HS-5 (cell line): ENCODE results near the gene FANCC.
A peak's percentile ranks its signal among the peaks of the same experiment; 100 is the strongest.

Experiments
- DNase-seq: peaks from one replicate; pipeline ENCODE4 v3.0.0-alpha.2; 2012; ENCODE audit warnings: low read depth

FANCC gene, protein sequence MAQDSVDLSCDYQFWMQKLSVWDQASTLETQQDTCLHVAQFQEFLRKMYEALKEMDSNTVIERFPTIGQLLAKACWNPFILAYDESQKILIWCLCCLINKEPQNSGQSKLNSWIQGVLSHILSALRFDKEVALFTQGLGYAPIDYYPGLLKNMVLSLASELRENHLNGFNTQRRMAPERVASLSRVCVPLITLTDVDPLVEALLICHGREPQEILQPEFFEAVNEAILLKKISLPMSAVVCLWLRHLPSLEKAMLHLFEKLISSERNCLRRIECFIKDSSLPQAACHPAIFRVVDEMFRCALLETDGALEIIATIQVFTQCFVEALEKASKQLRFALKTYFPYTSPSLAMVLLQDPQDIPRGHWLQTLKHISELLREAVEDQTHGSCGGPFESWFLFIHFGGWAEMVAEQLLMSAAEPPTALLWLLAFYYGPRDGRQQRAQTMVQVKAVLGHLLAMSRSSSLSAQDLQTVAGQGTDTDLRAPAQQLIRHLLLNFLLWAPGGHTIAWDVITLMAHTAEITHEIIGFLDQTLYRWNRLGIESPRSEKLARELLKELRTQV

DNA sequence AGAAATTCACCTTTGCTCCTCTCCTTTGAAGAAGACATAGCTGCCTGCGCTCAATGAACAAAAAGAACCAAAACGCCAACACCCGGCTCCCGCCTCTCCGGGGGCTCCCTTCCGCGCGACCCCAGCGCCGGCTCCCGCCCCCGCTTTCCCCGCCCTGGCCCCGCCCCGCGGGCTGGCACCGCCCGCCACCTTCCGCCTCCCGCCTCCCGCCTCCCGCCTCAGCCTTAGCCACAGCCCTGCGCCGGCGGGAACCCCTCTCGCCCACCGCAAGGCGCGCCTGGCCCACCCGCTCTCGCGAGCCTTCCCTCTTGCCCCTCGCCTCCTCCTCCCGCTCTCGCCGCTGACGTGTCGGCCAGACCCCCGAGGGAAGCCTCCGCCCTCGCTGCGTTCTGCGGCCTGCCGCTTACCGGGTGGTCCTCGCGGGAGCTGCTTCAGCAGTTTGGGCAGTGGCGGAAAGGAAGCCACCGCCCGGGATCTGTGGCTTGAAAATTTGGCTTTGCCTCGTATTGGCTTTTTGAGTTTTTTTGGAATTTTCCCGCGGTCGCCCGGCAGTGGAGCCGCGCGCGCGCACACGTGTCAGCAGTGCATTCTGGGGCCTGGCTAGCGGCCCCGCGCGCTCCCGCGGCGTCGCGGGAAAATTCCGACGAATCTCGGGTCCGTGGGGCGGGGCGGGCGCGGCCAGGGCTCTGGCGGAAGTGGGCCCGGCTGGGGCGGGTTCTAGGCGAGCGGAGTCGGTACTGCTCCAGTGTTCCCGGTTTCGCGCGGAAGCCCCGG, at the start of gene FANCC:
Gene FANCC (minus strand): TSS at position 591 of the 774 bp plus-strand sequence. CDS start 68,418 bp downstream, outside the sequence.
- peak; percentile 56 for DNase-seq

DNA sequence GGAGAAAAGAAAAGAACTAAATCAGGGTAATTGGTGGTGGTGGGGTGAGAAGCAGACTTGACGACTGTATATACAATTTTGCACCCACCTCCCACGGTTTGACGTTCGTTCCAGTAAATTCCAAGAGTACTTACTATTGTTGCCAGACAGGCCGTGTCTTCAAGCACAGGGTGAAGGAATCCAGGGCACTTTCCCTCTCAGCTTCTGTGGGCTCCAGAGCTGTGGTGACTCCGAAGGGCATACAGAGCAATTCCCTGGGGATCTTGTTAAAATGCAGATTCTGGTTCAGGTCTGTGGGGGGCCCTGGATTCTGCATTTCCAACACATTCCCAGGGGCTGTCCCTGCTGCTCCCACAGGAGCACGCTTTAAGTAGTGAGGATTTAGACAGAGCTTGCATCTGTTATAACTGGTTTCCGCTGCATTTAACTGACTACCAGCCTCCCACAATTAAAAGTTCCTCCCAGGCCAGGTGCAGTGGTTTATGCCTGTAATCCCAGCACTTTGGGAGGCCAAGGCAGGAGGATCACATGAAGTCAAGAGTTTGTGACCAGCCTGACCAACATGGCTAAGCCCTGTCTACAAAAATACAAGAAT, 49.3 kb upstream of the FANCC start:
- no peak for DNase-seq

DNA sequence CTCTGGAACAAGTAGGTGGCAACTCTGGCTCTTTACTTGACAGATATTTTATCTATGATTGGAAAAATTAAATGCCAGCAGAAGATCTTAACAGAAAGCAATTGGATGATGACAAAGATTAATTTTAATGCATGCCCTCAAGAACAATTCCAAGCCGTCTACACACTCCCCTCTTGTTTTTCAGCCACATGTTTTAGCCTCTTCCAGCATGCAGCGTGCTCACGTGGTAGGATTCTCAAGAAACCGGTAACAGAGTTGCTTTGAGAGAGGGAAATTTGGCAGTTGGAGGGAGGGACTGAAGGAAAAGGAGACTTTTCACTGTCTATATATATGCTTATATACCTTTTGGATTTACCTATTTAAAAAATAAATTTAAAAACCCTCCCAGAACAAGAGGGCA, 48.3 kb upstream of the FANCC start:
- DNase-seq, result no peak

DNA sequence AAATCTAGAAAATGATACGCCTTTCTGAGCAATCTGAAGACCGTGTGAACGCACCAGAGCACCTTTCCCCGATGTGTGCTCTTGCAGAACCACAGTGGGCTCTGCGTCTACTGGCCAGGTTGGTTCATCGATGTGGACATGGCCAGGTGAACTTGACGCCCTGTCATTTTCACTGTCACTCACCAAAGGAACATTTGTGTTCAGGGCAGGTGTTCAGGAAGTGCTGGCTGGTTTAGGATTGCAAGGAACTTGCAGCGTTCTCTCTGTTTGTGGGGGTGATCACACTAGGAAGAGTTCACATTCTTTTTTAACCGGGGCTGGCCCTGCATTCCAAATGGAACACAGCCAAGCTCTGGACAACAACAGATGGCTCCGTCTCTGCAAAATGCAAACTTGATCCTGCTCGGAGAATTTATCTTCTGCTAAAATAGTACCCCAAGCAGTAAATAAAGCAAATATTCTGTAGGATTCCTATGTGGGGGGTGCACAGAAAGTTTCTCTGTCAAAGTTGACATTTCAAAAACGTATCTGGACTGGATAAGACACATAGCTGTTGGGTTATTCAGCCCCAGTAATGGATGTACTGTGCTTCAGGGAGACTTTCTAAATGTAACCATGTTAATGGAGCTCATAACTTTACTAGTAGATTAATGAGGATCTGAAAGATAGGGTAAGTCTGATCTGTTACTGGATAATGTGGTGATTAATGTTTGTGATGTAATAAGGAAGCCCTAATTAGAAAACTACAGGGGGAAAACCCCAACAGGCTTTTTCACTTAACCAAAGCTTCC, 45.7 kb upstream of the FANCC start:
- no peak for DNase-seq

DNA sequence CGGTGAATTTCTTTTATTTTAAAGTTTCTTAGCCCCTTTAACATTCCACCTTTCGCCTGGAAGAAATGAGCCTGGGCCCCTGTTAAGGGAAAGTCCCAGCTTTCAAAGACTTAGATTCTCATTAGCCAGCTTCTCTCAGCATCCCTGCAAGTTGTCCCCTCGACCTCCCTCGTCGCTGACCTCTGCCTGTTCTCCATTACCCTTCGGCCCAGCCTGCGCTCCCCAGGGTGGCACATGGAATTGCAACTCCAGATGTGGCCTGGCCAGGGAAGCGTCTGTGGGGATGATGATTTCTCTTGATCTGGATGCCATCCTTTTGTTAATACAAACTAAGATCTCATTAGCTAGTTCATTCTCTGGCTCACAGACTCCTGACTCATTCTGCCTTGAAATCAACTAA, 43.4 kb upstream of the FANCC start:
- no peak for DNase-seq

DNA sequence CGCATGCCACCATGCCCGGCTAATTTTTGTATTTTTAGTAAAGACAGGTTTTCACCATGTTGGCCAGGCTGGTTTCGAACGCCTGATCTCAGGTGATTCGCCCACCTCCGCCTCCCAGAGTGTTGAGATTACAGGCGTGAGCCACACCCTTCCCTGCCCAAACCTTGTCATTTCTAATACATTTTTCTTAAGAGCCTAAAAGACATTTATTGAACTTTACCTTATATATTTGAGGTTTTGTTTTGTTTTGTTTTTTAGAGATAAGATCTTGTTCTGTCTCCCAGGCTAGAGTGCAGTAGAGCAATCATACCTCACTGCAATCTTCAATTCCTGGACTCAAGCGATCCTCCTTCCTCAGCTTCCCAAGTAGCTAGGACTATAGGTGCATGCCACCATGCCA, 39.8 kb upstream of the FANCC start:
- no peak for DNase-seq

DNA sequence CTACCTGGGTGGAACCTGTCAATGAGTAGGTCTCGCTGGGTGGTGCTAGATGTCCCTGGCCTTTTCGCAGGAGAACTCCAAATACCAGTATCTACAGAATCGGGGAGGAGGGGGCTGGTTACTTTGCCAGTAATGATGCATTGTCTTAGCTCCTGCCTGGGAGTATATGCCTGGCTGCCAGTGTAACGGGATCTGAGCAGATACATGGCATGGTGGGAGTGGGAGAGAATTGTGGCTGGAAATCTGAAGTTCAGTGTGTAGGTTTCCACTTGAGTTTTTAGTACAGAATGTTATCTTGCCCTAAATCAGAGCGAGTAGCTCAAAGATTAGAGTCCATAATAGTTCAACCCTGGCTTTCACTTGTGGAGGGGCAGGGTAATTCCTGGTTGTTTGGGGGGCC, 38.0 kb upstream of the FANCC start:
- no peak for DNase-seq

DNA sequence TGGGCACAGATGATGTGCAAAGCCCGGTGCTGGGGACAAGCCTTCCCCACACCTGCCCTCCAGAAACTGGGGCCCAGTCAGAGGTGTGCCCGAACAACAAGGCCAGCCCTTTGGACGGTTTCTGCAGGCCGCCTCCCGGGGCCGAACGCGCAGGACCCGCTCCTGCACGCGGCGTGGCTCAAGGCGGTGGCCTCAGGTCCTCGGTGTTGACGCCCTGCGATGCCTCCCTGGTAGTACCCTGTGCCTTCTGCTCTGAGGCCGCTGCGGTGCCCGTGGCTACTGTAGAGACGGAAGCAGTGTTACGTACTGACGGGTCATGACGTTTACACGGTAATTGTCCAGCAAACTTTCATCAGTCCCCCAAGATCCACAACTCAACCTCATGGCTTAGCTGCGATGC, 33.5 kb upstream of the FANCC start:
- DNase-seq, result no peak

DNA sequence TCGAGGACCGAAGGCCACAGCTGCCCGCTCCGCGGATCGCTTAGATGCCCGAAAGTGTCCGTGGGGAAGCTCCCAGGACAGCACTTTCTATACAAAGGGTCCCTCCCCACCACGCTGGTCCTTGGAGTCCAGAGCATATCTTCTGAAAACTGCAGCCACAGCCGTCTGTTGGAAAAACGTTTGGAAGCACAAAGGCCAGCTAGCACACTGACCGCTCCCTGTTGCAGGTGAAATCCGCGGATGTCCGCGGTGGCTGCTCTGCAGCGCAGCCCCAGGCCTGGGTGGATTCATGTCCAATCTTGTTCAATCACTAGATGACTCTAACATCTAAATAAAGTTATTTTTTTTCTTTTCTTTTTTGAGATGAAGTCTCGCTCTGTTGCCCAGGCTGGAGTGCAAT, 32.8 kb upstream of the FANCC start:
- DNase-seq, result no peak

DNA sequence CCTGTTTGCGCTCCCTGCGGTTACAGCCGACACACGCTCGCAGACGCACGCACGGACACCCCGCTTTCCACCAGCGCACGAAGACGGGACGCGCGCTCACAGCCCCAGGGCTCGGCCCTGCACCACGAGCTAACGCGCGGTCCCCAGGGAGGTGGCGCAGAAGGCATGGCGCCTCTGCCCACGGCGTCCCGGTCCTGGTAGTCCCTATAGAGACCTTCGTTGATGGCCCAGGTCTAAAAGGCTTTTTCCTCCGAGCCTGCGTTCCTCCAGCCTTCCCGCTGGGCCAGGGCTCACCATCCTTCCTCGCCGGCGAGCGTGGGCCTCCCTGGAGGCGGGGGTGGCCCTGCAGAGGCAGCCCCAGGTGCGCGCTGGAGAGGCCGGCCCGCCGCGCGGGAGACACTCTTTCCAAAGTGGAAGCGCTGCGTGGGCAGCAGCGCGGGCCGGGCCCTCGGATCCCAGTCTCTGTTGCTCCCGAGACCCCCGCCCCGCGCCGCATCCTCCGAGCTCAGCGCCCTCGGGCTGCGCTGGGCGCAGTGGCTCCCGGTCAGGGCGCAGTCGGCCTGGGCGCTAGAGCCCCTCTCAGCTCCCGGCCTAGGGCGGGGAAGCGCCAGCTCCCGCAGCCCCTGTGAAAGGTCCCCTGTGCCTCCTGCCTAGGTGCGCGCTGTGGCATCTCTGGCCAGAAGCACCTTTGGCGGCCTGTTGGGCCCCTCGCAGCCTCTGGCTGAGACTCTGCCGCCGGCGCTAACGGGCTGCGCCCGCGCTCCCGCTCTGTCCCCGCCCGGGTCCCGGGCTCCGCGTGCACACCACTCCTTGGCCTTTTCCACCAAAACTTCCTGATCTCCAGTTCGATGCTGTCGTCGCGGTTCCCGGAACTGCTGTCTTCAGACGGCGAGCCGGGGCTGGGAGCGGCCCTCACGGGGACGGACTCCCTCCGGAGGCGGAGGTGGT, 31.9 kb upstream of the FANCC start:
- no peak for DNase-seq

DNA sequence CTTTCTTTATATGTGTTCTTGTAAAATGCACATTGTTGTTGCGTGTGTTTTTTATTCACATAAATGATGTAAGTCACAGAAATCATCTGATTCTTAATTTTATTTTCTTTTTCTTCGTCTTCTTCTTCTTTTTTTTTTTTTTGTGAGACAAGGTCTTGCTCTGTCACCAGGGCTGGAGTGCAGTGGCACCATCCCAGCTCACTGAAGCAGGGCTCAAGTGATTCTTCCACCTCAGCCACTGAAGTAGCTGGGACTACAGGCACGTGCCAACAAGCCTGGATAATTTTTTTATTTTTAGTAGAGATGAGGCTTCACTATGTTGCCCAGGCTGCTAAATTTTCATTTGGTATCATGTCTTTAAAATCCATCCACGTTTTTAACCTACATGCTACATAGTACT, 28.5 kb upstream of the FANCC start:
- DNase-seq, result no peak

DNA sequence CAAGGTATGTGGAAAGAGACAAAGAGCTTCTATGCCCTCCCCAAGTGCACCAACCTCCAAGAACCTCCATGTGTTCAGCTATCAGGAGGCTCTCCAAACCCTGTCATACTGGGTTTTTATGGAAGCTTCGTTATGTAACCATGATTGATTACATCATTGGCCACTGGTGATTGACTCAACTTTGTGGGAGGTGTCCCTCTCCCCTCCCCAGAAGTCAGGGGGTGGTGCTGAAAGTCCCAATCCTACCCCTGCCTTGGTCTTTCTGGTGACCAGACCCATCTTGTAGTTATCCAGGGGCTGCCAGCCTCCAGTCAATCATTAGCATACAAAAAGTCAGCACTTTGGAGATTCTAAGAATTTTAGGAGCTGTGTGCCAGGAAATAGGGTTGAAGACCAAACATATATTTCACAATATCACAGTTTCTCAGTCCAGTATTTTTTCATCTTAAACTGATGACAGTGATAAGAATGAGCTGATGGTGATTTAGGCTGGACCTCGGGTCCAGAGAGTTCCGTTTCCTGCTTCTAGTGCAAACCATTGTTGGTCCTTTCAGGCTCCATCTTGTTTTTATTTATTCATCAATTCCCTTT, 27.3 kb upstream of the FANCC start:
- no peak for DNase-seq

DNA sequence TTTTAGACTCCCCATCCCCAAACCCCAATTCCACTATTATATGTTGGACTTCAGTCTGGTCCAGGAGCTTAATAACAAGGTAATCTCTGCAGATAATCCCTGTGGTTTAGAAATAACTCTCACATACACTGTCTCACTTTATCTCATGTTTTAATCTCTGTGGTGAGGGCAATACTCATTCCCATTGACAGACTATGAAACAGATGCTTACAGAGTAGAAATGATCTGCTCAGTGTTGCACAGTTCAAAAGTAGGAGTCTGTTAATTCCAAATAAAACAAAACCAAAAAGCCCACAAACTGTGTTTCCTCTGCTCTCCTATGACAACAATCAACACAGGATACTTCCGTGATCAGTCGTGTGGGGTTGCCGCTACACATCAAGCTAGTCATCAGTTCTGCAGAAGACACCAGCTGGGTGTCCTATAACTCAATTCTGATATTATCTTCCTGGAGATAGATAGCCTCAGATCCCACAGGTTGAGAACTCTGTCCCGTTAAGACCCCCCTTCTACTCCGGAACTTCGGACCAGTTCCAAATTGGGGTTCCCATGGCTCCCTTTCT, 26.3 kb upstream of the FANCC start:
- no peak for DNase-seq

DNA sequence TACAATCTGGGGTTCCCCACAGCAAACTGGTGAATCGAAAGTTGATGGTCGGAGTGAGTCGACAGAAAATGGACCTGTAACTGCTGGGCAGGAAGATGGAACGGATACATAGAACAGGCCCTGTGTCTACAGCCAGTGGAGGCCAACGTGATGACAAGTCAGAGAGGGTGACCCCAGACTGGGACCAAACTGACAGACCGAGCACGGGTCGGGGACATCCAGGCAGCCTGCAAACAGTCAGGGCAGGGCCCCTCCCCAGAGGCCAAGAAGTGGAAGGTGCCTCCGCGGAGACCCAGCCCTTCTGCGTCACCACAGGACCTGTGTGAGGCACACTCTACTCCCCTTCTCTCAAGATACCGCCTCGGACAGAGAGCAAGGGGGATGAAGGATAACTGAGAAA, 25.1 kb upstream of the FANCC start:
- no peak for DNase-seq

DNA sequence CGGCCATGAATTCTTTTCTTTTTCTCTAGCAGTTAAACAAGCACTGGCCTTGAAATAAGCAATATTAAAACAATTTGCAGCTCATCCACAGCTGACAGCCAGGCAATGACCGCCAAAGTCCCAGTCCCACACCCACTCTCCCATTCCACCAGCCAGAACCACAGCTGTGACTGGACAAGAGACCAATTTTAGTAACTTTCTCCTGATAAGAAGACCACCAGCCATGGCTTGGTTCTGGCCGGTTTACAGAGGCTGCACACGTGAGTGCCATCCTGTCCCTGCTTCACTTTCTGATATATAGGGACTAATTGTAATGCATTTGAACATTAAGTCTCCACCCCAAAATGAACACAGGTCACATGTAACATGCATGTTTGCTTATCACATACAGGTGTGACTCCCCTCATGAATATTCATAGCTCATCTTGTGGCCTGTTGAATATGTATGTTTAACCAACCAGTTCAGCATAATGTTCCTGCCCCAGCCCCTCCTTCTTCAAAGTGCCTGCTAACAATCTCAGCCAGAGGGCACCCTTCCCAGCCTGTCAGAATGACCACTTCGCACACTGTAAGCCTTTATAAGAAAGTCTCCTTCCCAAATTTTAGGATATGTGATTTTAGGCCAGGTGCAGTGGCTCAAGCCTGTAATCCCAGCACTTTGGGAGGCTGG, 23.9 kb upstream of the FANCC start:
- no peak for DNase-seq

DNA sequence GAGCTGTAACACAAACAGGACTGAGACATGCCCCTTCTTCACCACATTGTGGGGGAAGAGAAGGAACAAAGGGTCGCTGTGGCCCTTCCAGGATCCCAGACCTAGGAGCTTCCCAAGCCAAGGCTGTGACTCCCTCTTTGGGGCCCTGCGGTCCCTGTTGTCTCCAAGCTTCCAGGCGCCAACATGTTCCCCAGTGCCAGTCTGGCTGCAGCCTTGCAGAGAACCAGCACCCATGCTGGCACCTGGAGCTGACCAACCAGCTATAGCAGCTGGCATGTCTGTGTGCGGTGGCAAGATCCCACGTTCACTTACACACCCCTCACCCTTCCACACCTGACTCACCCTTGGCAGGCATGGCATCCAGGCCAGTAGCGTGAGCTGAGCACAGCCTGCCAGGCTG, 20.7 kb upstream of the FANCC start:
- DNase-seq, result no peak

DNA sequence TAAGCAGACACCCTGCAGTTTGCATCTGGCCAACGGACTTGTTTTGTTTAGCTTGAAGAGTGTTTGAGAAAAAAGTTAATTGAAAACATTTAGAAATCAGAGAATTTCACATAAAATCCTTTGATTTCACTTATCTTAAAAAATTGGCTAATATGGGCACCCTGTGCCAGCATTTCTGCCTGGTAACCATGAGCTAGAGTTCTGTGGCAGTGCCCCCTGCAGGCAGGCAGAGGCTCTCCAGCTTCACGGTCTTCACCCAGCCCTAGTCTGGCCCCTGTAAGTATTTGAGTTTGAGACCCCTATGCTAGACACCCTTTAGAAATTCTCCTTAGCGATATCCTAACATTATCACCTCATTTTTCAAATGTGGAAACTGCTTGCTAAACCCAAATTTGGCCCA, 18.8 kb upstream of the FANCC start:
- DNase-seq, result no peak

DNA sequence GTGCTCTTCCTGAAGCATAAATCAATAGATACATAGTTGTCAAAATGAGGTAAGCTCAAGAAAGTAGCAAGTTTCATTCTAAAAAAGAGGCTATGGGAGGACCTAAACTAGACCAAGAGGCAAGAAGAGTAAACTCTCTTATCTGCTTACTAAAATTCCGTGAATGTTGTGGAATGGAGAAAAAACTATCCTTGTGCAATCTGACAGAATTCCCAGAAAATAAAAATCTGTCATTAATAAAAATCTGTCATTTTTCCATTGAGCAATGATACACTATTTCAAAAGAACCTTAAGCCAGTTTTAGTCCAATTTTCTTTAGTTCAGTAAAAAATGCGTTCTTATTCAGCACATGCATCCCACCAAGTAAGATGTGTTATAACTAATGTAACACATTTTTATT, 15.9 kb upstream of the FANCC start:
- no peak for DNase-seq

DNA sequence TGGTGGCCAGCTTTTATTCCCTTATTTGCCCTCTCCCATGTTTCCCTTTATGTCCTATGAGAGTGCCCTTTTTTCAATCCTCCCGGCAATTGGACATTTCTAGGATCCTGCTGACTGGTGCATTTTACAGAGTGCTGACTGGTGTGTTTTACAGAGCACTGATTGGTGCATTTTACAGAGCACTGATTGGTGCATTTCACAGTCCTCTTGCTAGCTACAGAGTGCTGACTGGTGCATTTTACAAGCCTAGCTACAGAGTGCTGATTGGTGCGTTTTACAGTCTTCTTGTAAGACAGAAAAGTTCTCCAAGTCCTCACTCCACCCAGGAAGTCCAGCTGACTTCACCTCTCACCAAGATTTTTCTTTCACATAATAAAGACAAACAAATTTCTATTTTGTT, 15.4 kb upstream of the FANCC start:
- no peak for DNase-seq
